ENCODE data around the gene SLFN13. TPM values are rescaled to one million over a fixed set of nuclear protein-coding genes. Genes with fewer than 3 reads are reported as not detected.

The SLFN13 gene
- total RNA-seq, 2 experiments from 2014 or later, result not detected

DNA sequence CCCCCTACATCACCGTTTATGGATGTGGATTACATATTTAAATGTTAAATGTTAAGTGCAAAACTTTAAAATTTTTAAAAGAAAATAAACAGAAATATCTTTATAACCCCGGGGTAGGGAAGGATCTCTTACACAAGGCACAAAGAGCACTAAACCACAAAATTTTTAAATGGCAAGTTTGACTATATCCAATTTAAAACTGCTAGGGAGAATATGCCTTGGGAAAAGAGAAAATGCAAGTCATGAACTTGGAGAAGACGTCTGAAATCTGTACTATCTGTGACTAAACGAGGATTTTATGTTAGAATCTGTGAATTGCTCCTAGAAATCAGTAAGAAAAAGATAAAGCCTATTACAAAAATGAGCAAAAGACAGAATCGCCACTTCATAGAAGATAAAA, 28.7 kb upstream of the SLFN13 start:
- no TSS peak for BruUV-seq (replicated peaks)
- Histone ChIP-seq H3K4me3 (ENCODE audit: low read depth, low read length, poor library complexity, severe bottlenecking) (no peak overlapping the region), H3K27ac (ENCODE audit: low read depth, low read length, poor library complexity, severe bottlenecking) (no peak overlapping the region), H3K79me2 (ENCODE audit: insufficient read depth, low read depth, low read length) (no peaks in the 10 kb centered on the region), H3K36me3 (ENCODE audit: insufficient read depth, low read length) (no peaks in the 10 kb centered on the region), H3K9me2 (ENCODE audit: insufficient read depth, low read length) (no peaks in the 10 kb centered on the region), H3K4me2 (ENCODE audit: low read length) (no peak overlapping the region), H4K20me1 (ENCODE audit: insufficient read depth, low read length) (no peaks in the 10 kb centered on the region), H3K4me1 (ENCODE audit: insufficient read depth, low read length, poor library complexity, severe bottlenecking) (no peaks in the 10 kb centered on the region), H2AFZ (ENCODE audit: low read length) (no peak overlapping the region), H3K9me3 (ENCODE audit: low read length) (no peaks in the 10 kb centered on the region)
- no peak for TF ChIP-seq EZH2phosphoT487 (IDR thresholded peaks at IDR 0.05; ENCODE audit: borderline replicate concordance, low read depth, low read length)
- TF ChIP-seq, protein P1, sequence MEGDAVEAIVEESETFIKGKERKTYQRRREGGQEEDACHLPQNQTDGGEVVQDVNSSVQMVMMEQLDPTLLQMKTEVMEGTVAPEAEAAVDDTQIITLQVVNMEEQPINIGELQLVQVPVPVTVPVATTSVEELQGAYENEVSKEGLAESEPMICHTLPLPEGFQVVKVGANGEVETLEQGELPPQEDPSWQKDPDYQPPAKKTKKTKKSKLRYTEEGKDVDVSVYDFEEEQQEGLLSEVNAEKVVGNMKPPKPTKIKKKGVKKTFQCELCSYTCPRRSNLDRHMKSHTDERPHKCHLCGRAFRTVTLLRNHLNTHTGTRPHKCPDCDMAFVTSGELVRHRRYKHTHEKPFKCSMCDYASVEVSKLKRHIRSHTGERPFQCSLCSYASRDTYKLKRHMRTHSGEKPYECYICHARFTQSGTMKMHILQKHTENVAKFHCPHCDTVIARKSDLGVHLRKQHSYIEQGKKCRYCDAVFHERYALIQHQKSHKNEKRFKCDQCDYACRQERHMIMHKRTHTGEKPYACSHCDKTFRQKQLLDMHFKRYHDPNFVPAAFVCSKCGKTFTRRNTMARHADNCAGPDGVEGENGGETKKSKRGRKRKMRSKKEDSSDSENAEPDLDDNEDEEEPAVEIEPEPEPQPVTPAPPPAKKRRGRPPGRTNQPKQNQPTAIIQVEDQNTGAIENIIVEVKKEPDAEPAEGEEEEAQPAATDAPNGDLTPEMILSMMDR (conservative IDR thresholded peaks at IDR 0.05; ENCODE audit: low read length), result no peak
- ChIA-PET CTCF (ENCODE audit: unreplicated experiment) (no interaction called here), POLR2A (no interaction called here)
- no peak for DNase-seq (ENCODE audit: low spot score)
- intact Hi-C loops (cut with micrococcal nuclease; ENCODE audit: unreplicated experiment), result no loop called here

DNA sequence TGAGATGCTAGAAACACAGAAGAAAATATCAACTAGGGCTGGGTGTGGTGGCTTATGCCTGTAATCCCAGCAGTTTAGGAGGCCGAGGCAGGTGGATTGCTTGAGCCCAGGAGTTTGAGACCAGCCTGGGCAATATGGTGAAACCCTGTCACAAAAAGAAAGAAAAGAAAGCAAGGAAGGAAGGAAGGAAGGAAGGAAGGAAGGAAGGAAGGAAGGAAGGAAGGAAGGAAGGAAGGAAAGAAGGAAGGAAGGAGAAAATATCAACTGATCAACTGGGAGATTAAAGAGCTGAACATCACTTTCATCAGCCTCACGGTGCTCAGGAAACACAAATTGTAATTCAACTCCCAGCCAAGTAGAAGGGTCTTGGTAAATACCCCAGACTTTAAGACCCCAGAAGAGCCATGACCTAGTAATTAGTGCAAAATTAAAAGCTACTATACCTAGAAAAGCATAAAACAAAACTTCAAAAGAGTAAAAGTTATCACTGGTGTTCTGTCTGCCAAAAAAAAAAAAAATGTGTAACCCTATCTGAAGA, 27.8 kb upstream of the SLFN13 start:
- Histone ChIP-seq H2AFZ (ENCODE audit: low read length) (no peak overlapping the region), H3K4me3 (ENCODE audit: low read depth, low read length, poor library complexity, severe bottlenecking) (no peak overlapping the region), H3K9me2 (ENCODE audit: insufficient read depth, low read length) (no peaks in the 10 kb centered on the region), H3K27ac (ENCODE audit: low read depth, low read length, poor library complexity, severe bottlenecking) (no peak overlapping the region), H3K4me1 (ENCODE audit: insufficient read depth, low read length, poor library complexity, severe bottlenecking) (no peaks in the 10 kb centered on the region), H3K9me3 (ENCODE audit: low read length) (no peaks in the 10 kb centered on the region), H3K36me3 (ENCODE audit: insufficient read depth, low read length) (no peaks in the 10 kb centered on the region), H4K20me1 (ENCODE audit: insufficient read depth, low read length) (no peaks in the 10 kb centered on the region), H3K79me2 (ENCODE audit: insufficient read depth, low read depth, low read length) (no peaks in the 10 kb centered on the region), H3K4me2 (ENCODE audit: low read length) (no peak overlapping the region)
- BruUV-seq (replicated peaks), result no TSS peak
- ChIA-PET CTCF (ENCODE audit: unreplicated experiment) (no interaction called here), POLR2A (interaction anchor here (0.6 to 0.7 kb wide), 2 partner anchors 314 to 1650 kb away, joined by 3 to 4 read pairs; no protein-coding TSS in a partner anchor)
- no peak for DNase-seq (ENCODE audit: low spot score)
- intact Hi-C loops (cut with micrococcal nuclease; ENCODE audit: unreplicated experiment), result no loop called here
- TF ChIP-seq, protein P1 (conservative IDR thresholded peaks at IDR 0.05; ENCODE audit: low read length), result no peak
- no peak for TF ChIP-seq EZH2phosphoT487 (IDR thresholded peaks at IDR 0.05; ENCODE audit: borderline replicate concordance, low read depth, low read length)

DNA sequence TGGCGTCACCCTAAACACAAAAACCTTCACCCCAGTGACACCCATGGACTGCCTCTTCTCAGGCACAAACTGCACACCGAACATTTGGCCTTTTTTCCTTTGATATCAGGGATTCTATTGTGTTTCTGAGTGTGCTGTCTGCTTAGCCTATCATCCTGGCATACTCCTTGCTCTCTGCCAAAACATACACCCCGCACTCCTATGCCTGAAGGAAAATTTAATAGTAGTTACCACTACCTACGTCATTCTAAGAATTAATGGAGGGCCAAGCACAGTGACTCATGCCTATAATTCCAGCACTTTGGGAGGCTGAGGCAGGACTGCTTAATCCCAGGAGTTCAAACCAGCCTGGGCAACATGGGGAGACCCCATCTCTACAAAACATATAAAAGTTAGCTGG, 19.9 kb upstream of the SLFN13 start:
- Histone ChIP-seq H3K79me2 (ENCODE audit: insufficient read depth, low read depth, low read length) (no peaks in the 10 kb centered on the region), H3K36me3 (ENCODE audit: insufficient read depth, low read length) (no peaks in the 10 kb centered on the region), H3K9me2 (ENCODE audit: insufficient read depth, low read length) (no peaks in the 10 kb centered on the region), H3K4me2 (ENCODE audit: low read length) (no peak overlapping the region), H2AFZ (ENCODE audit: low read length) (no peak overlapping the region), H3K27ac (ENCODE audit: low read depth, low read length, poor library complexity, severe bottlenecking) (no peak overlapping the region), H3K4me3 (ENCODE audit: low read depth, low read length, poor library complexity, severe bottlenecking) (no peak overlapping the region), H3K9me3 (ENCODE audit: low read length) (no peaks in the 10 kb centered on the region), H4K20me1 (ENCODE audit: insufficient read depth, low read length) (no peaks in the 10 kb centered on the region), H3K4me1 (ENCODE audit: insufficient read depth, low read length, poor library complexity, severe bottlenecking) (no peaks in the 10 kb centered on the region)
- no peak for TF ChIP-seq EZH2phosphoT487 (IDR thresholded peaks at IDR 0.05; ENCODE audit: borderline replicate concordance, low read depth, low read length)
- TF ChIP-seq, protein P1 (conservative IDR thresholded peaks at IDR 0.05; ENCODE audit: low read length), result no peak
- no TSS peak for BruUV-seq (replicated peaks)
- intact Hi-C loops (cut with micrococcal nuclease; ENCODE audit: unreplicated experiment), result no loop called here
- POLR2A ChIA-PET, result no interaction called here
- CTCF ChIA-PET (ENCODE audit: unreplicated experiment), result no interaction called here
- DNase-seq (ENCODE audit: low spot score), result no peak
